GM21737 (cell line): ENCODE results near the gene FMC1.

Experiments
- ATAC-seq: cut with Tn5 transposase; IDR thresholded peaks from one replicate; pipeline ENCODE4 v1.9.1; 2021; ENCODE audit warnings: mild to moderate bottlenecking, moderate library complexity; ENCODE audit not compliant: unreplicated experiment

The FMC1 gene

DNA sequence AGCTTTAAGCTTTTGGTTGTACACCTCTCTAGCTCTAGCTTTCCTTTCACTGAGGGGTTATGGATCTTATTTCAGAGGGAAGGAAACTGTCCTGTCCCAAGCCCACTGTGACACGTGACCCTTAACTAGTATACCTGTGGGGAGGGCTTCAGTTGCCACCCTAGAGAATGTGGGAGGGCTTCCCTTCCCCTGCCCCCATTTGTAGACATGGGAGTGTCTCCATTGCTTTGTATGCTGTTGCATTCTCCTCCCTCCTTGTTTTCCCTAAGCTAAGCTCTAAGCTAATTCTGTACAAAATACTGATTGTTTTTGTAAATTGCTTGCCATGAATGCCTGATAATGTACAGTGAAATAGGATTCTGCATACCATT lies 29.8 kb downstream of the FMC1 start:
- ATAC-seq: no peak

DNA sequence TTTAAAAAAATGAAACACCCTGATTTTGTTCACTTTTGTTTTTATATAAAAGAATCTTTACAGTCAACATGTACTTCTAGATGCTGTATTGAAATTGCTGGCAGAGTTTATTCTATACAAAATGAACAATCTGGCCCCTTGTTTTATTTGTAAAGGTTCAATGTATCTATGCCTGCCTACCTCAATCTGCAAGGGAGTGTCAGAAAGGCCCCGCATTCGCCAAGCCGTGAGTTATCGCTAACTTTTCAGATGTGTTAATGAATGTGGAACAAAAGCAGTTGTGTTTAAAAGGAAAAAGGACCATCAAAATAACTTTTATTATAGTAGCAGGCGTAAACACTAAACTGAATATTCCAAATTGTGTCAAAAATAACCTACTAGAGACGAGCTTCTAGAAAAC lies 33.1 kb downstream of the FMC1 start:
- no peak for ATAC-seq

DNA sequence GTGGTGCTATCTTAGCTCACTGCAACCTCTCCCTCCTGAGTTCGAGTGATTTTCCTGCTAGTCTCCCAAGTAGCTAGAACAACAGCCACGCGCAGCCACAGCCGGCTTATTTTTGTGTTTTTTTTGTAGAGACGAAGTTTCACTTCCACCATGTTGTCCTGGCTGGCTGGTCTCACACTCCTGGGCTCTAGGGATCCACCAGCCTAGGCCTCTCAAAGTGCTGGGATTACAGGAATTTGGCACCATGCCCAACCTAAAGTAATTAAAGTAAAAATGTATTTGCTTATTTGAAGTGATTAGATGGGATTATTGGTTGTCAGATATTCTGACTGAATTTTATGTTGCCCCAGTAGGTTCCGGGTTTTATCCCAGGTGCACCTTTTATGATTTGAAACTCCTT lies 41.3 kb downstream of the FMC1 start:
- ATAC-seq: no peak

DNA sequence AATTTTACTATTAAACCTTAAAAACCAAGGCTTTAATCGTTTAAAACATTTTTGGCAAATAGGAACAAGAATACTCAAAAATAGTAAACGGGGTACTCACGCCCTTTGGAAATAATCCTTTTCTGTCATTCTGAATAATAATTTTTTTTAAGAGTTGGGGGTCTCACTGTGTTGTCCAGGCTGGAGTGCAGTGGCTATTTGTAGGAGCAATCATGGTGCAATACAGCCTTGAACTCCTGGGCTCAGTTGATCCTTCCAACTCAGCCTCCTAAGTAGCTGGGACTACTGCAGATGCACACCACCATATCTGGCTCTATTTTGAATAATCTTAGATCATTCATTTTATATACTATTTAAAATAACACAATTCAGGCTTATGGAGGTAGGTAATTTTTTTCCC lies 43.5 kb downstream of the FMC1 start:
- no peak for ATAC-seq

DNA sequence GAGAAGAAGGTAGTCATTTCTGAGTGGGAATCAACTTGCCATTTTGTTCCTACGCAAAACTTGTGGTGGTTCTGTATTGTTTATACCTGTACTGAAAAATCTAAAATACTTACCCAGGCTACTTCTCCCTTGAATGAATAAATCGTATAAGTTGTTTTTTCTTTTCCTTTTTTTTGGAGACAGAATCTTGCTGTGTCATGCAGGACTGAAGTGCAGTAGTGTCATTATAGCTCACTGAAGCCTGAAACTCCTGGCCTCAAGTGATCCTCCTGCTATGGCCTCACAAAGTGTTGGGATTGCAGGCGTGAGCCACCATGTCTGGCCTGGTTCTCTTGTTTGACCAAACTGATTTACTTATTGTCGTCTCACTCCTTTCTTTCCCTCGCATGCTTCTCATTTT lies 46.5 kb downstream of the FMC1 start:
- ATAC-seq: no peak

DNA sequence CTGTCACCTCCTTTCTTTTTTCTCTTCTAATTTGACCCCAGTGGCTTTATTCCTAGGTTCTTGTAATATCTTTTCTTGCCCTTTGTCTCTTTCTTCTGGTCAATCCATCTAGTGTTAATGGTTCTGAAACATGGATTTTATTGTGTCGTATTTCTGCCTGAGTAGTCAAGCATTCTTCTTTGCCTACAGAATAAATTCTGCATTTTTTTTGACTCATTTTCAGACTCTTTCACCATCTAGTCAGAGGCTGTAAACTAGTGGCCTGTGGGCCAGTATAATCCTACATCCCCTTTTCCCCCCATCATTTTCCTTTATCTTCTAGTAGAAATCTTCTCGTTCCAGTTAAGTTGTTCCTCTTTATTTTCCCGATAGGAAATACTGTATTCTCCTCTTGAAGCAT lies 48.0 kb downstream of the FMC1 start:
- ATAC-seq: no peak

DNA sequence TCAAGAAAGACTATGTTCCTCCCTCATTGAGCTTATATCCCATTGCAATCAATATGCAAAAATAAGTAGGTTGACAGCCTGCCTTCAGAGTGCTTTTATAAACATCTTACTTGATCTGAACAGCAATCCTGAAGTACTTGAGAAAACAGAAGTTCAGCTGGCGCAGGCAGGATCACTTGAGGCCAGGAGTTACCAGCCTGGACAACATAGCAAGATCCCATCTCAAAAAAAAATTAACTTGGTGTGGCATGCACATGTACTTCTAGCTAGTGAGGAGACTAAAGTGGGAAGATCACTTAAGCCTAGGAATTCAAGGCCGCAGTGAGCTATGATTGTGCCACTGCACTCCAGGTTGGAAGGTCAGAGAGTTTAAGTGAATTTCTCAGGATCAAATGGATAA lies 48.6 kb downstream of the FMC1 start:
- ATAC-seq: no peak

DNA sequence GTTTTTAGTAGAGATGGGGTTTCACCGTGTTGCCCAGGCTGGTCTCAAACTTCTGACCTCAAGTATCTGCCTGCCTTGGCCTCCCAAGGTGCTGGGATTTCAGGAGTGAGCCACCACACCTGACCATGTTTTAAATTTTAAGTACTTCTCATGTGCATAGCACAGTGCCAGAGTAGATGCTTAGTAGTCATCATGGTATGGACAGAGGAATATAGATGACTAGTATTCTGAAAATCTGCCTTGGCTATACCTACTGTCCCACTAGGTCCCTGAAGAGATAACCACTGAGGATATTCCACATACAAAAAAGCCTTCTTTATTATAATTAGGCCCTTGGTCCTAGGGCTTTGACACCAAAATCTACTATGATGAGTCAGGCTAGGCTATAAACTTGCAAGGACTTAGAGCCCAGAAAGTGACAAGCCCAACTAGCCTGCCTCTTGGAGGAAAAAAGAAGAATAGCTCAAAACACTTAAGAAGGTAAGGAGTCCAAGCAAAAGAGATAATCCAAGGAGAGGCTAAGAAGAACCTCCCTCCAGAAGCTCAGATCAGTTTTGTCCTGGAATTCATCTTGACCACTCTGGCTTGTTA lies 52.6 kb downstream of the FMC1 start:
- no peak for ATAC-seq

DNA sequence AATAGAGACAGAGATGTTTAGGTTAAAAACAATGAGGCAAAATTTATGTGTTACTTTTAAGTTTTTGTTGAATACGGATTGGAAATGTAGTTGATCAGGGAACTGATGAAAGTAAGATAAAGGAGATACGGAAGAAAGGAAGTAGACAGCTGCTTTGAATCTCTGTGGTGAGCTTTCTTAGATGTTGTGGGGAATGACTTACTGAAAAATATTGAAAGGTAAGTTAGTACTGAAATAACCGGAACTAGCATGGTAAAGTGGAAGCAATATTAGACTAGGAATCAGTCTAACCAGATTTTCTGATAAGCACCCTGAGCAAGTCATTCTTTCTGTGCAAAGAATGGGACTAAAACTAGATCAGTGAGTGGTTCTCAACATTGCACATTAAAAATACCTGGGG lies 53.4 kb downstream of the FMC1 start:
- no peak for ATAC-seq
